Measurements from ENCODE around the gene SSTR4.

SSTR4 gene

DNA sequence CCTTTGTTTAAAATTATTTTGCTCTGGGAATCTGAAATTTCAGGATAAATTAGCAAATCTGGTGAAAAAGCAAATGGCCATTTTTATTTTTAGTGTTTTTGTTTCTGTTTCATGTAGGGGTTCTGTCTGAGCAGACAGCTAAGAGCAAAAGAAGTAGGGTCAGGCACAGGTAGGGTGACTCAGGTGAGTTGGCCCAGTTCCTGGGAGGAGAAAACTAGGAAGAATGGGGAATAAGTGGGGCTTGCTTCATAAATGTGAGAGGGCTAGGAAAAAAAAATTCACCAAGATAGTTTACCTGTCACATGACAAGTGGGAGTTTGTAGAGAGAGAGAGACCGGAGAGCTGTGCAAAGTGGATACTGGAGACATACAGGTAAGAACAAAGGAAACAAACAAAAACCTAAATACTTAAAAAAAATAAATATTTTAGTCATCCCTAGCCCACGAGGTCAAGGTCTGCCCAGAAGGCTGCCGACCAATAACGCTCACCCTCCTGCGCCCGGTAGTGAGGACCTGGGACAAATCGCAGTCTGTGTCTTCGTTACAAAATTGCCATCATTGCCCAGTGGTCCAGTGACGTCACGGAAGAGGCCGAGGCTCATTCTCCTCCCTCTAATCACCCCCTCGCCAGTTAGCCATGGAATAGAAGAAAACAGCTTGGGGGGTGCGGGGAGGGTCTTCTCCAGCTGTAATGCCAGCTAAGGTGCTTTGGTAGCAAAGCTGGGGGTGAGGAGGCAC lies 12.1 kb downstream of the SSTR4 start:
- no peak for DNase-seq

- DNase-seq, result no peak
These were observed 12.7 kb downstream of the SSTR4 start for GRCh38 chr20:23047738-23048214.

- DNase-seq, result no peak
These were observed 13.4 kb downstream of the SSTR4 start for GRCh38 chr20:23048283-23049200.

- no peak for DNase-seq
These were observed 14.3 kb downstream of the SSTR4 start, which contains the start of gene THBD for GRCh38 chr20:23049201-23050075. Gene THBD, minus strand, starts transcription at chr20:23049672. Its CDS starts 168 bp downstream, at chr20:23049504.

DNA sequence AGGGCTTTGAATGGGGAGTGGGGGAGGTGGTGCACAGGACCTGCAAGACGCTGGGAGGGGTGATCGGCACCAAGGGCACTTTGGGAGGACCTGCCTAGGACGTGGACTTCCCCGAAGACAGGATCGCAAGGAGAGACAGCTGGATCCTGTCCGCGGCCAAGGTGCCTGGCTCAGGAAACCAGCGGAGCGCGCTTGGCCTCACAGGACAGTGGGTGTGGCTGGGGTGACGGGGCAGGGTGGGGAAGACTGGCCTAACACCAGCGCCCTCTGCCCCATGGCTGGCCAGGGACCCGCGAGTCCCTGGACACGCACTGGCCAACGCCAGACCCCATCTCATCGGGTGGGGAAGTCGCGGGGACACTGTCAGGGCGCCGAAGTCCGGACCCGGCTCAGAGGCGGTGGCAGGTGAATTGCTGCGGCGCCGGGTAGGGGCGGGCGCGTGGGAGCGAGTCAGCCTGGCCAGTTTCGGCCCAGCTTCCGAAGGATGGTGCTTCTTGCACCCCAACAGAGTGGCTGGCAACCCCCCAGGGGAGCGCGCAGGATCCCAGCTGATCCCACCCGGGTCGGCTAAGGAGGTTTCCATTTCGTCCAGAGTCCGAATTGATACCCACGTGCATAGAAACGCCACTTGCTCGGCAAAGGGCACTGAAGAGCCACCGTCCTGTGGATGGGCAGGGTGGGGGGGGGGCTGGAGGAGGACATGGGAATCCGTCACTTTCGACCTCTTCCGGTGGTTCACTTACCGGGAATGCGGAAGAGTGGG lies 15.1 kb downstream of the SSTR4 start:
- no peak for DNase-seq

DNA sequence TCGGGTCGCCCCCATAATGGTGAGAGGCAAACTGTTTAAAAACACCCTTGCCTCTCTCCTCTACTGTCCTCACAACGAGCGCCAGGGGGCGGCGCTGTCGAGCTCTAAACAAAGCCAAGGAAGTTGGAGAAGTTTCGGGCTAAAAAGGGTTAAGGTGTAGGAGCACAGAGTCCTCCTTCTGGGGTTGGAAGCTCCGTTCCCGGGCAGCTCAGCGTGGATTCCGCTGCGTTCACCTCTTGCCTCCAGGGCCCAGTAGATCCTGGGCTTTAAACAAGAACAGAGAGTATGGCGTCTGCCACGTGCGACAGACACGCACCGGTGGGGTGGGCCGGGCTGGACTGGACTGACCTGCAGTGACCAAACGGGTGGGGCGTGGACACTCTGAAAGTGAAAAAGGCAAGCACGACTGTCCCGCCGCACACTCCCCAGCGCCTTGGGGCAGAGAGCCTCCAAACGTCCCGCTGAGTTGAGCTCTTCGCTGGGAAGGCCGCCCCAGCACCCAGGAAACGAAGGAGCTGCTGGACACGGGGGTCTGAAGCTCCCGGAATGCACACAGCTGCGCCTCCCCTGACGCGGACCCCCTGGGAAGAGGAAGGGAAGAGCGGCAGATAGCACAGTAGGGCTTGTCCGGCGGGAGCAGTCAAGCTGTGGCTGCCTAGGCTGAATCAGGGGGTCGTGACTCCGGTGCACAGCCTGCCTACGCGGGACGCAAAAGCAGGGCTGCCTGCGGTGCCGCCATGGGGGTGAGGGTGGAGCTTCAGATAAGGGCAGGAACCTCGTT lies 15.9 kb downstream of the SSTR4 start:
- DNase-seq, result no peak

DNA sequence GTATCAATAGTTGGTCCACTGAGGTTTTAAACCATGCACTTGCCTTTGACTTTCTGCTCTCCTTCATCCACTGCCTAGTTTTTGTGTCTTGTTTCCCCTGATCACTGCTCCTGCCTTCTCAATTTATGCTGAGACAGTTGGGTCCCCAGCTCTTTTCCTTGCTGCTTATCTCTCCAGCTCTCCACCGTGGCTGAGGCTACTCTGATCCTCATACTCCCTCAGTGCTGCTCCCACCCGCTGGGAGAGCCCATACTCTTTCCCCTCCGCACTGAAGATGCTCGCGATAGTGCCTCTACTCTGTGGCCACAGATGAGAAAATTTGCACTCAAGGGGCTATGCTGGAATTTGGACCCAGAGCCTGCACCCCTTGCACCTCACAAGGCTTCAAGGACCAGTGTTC lies 17.8 kb downstream of the SSTR4 start:
- no peak for DNase-seq

- no peak for DNase-seq
These were observed 23.1 kb downstream of the SSTR4 start for GRCh38 chr20:23058240-23058639.

DNA sequence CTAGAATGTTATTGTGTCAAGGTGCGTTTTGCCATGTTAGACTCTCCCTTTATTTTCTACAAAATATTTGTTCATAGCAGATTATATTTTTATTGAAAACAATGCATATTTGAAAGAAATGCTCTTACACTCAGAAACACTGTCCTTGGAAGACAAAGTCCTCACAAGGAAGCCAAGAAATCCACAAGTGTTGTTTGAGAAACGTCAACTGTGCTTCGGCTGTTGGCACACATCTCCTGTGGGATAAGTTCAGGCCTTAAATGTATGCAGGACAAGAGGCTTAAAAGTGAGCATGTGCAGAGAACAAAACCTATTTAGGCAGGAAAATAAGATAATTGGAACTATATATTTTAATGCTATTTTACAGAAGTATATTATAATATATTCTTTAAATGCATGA lies 23.9 kb downstream of the SSTR4 start:
- no peak for DNase-seq

DNA sequence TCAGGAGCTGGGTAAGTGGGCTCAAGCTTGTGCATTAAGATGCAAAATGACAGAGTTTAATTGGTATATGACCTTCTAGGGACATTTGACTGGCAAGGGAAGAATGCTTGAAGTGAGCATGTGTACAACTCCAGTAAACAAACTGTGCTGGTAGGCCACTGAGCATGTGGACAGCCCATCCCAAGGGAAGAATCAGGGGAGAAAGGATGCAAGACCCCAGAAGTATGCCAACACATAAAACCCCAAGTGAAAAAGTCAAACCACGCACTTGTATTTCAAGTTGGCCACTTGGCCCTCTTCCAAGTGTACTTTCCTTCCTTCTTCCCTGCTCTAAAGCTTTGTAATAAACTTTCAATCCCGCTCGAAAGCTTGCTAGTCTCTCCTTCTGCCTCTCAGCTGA lies 24.7 kb downstream of the SSTR4 start:
- no peak for DNase-seq

DNA sequence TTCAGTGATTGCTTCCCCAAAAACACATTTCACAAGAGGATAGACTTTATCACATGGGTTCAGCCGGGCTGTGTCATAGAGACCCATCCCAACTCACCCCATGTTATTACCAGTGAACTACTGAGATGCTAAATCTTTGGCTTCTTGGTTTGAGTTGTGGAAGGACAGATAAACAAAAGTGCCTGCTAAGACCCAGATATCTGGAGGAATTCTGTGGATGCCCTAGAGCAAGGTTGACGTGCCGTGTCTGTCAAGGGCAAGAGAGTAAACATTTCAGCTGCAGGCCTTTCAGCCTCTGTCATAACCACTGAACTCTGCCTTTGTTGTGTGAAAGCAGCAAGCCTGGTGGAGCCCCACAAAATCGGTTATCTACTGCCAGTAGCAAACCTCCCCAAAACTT lies 25.5 kb downstream of the SSTR4 start:
- no peak for DNase-seq

GRCh38 chr20:23061262-23061661 lies 26.1 kb downstream of the SSTR4 start:
- DNase-seq, result no peak

GRCh38 chr20:23061734-23062561 lies 26.8 kb downstream of the SSTR4 start:
- no peak for DNase-seq

DNA sequence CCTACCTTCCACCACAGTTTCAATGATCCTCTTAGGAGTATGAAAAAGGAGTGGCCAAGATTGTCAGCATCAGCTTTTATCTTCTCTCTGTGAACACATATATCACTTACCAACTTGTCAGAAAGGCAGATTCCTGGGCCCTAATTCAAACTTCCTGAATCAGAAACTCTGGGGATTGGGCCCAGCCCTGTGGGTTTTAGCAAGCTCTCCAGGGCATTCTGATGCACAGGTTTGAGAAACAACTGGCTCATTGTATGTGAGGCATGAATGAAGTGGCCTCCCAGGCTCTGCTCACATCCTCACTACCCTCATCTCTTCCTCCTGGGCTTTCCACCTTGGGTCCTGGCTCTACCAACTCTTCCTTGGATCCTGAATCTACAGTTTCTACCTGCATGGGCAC lies 27.5 kb downstream of the SSTR4 start:
- no peak for DNase-seq

DNA sequence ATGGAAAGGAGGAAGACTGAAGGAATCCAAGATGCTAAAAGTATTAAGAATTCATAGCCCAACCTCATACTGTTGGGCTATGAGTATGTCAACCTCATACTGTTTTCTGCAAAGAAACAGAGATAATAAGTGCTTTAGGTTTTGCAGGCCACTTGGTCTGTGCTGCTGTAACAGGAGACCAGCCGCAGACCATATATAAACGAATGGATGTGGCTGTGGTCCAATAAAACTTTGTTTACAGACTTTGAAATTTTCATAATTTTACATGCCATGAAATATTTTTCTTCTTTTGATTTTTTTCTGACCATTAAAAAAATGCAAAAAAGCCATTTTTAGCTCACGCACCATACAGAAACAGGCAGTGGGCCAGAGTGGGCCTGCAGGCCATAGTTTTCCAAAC lies 28.1 kb downstream of the SSTR4 start:
- no peak for DNase-seq

DNA sequence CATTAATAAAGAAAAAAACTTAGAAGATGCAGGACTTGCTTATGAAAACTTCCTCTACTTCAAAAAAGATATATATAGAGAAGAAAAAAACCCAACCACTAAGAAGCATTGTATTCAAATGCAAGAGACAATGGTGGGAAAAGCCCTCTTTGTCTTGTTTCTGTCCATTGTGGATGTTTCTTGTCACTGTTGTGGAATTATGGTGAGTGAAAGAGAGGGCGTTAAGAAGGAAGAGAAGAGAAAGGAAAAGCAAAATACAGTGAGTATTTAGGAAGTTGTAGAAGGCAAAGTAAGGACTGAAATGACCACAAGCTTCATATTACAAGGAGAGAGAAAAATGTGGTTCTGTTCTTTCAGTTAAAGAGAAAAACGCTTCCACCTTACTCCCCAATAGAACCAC lies 28.5 kb downstream of the SSTR4 start:
- no peak for DNase-seq

- DNase-seq, result no peak
These were observed 30.4 kb downstream of the SSTR4 start for GRCh38 chr20:23065266-23066201.

DNA sequence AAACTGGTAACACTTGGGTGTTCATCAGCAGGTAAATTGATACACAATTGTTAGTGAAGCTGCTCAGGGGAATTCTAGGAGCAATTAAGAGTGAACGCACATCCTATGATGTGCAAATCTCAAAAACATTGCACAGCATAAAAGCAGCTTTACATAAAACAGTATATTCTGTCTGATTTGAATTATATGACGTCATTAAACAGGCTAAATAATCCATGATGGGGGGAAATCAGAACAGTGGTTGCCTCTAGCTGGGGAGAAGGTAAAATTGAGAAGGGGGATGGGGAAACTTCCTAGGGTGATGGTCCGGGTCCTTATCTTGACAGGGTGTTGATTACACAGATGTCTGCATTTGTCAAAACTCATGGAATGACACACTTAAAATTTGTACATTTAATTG lies 31.7 kb downstream of the SSTR4 start:
- DNase-seq, result no peak

- no peak for DNase-seq
These were observed 33.2 kb downstream of the SSTR4 start for GRCh38 chr20:23068283-23068682.

Measured in NCI-H524 treated with DMSO at 0.1 percent for 48 hours (cell line).